ENCODE data around the gene AVP. TPM values are rescaled to one million over a fixed set of nuclear protein-coding genes. Genes with fewer than 3 reads are reported as not detected.
"Not testable (repeated sequence)": the region's sequence is repeated elsewhere in the genome, so short reads cannot be mapped to it uniquely, and the experiment has no call there.

Gene AVP
- total and polyA plus RNA-seq, 7 donors: not detected

DNA sequence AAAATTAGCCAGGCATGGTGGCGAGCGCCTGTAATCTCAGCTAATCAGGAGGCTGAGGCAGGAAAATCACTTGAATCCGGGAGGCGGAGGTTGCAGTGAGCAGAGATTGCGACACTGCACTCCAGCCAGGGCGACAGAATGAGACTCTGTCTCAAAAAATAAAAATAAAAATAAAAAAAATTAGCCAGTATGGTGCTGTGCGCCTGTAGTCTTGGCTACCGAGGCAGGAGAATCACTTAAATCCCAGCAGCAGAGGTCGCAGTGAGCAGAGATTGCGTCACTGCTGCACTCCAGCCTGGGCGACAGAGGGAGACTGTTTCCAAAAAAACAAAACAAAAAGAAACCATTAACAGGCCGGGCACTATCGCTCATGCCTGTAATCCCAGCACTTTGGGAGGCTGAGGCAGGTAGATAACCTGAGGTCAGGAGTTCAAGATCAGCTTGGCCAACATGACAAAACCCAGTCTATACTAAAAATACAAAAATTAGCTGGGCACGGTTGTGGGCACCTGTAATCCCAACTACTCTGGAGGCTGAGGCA, 33.4 kb upstream of the AVP start:
- H3K27me3 ChIP-seq (ENCODE audit: insufficient read depth in 3 of 3, low read length in 2 of 3); H3K4me1 ChIP-seq; H3K9me3 ChIP-seq: not testable (repeated sequence)
- ATAC-seq: peak; percentile 72 to 84 (median 78)
- intact Hi-C loops (cut with DNase I): loop anchor here in 1 of 2 donors (1.0 to 5.0 kb wide), 3 partner anchors 91 to 199 kb away; partner anchors contain the start of gene ITPA
- Histone ChIP-seq H3K36me3 (ENCODE audit: insufficient read depth in 1 of 2, low read depth in 1 of 2) (peaks cover 6 to 54% of the 10 kb centered on the region in 2 donors), H3K4me3 (peak overlapping the region; percentile 29), H3K27ac (peak overlapping the region; percentile 36)
- WGBS, 3 donors: 55 to 62% (median 59%) methylated on average over 14 of the region's 14 CpGs
- peak; percentile 69 for TF ChIP-seq CTCF (IDR thresholded peaks at IDR 0.05)
- DNase-seq: peak; percentile 72 to 85

DNA sequence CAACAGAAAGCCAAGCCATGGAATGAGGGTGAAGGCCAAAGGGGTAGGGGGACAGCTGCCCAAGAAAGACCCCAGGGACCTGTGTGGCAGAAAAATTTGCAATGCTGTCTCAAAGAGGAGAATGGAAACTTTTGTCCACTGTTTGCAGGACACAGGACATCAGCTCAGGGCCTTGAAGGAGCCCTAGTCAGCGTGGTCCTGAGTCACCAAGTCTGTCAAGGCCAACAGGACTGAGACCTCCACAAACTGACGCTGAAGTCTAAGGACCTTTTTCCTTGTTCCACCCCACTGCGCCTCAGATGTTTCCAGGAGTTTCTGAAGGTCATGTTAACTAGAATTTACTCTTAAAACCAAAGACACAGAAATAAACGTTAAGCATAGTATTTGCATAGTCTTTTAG, 31.8 kb upstream of the AVP start:
- no peaks in the 10 kb centered on the region for H3K27me3 ChIP-seq (ENCODE audit: insufficient read depth in 3 of 3, low read length in 2 of 3)
- DNase-seq (no peak), ATAC-seq (no peak)

GRCh38 chr20:3115190-3116107, 30.9 kb upstream of the AVP start:
- DNase-seq: peak in 1 of 2 donors; percentile 69
- 45 to 50% (median 49%) methylated on average over 29 to 30 of the region's 30 CpGs for WGBS, 3 donors
- intact Hi-C loops (cut with DNase I): loop anchor here in 1 of 2 donors (1.0 to 5.0 kb wide), 3 partner anchors 61 to 202 kb away; no protein-coding TSS in a partner anchor

More for the DNA sequence above, 31.8 kb upstream of the AVP start:
- TF ChIP-seq CTCF (IDR thresholded peaks at IDR 0.05): no peak
- WGBS, 3 donors: 89 to 91% (median 90%) methylated on average over 4 of the region's 4 CpGs
- Histone ChIP-seq H3K36me3 (ENCODE audit: insufficient read depth in 1 of 2, low read depth in 1 of 2) (peaks cover 0 to 38% of the 10 kb centered on the region in 2 donors), H3K4me3 (no peak overlapping the region), H3K9me3 (no peaks in the 10 kb centered on the region), H3K4me1 (peaks cover 4% of the 10 kb centered on the region), H3K27ac (no peak overlapping the region)
- intact Hi-C loops (cut with DNase I): loop anchor here in 1 of 2 donors (5.0 kb wide), 2 partner anchors 131 to 201 kb away; no protein-coding TSS in a partner anchor

DNA sequence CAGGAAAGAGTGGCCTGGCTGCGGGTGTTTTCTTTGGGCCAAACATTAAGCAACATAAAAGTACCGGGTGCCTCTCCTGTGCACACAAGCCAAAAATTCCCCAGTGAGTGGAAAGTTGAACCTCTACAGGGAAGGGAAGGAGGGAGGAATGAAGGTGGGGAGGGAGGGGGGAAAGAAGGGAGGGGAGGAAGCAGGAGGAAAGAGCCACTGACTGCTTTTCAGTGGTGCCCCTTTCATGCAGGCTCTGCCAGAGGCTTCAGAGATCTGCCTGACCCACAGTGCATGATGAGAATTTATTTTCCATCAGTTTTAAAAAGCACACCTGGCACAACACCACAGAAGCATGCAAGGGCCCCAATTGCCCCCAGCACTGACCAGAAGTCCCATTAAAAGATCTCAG, 27.5 kb upstream of the AVP start:
- Histone ChIP-seq H3K27ac (no peak overlapping the region), H3K9me3 (no peaks in the 10 kb centered on the region), H3K36me3 (ENCODE audit: insufficient read depth in 1 of 2, low read depth in 1 of 2) (peaks cover 2 to 48% of the 10 kb centered on the region in 2 donors), H3K4me1 (no peaks in the 10 kb centered on the region), H3K27me3 (ENCODE audit: insufficient read depth in 3 of 3, low read length in 2 of 3) (no peaks in the 10 kb centered on the region), H3K4me3 (no peak overlapping the region)
- intact Hi-C loops (cut with DNase I): loop anchor here (5.0 kb wide), 2 partner anchors 45 to 60 kb away; no protein-coding TSS in a partner anchor
- ATAC-seq (no peak), DNase-seq (no peak)
- TF ChIP-seq CTCF (IDR thresholded peaks at IDR 0.05): no peak
- WGBS, 3 donors: 47 to 57% (median 56%) methylated on average over 2 of the region's 2 CpGs

More at GRCh38 chr20:3115190-3116107, 30.9 kb upstream of the AVP start:
- H3K36me3 ChIP-seq (ENCODE audit: insufficient read depth in 1 of 2, low read depth in 1 of 2): peaks cover 0 to 29% of the 10 kb centered on the region in 2 donors
- no peak overlapping the region for H3K4me3 ChIP-seq
- ATAC-seq: peak; percentile 60 to 70 (median 64)
- H3K27me3 ChIP-seq (ENCODE audit: insufficient read depth in 3 of 3, low read length in 2 of 3): no peaks in the 10 kb centered on the region
- no peak overlapping the region for H3K27ac ChIP-seq
- peak; percentile 81 for TF ChIP-seq CTCF (IDR thresholded peaks at IDR 0.05)
- no peaks in the 10 kb centered on the region for H3K9me3 ChIP-seq
- peaks cover 4% of the 10 kb centered on the region for H3K4me1 ChIP-seq
